Measurements from ENCODE around the gene PLXNB2.

DNA sequence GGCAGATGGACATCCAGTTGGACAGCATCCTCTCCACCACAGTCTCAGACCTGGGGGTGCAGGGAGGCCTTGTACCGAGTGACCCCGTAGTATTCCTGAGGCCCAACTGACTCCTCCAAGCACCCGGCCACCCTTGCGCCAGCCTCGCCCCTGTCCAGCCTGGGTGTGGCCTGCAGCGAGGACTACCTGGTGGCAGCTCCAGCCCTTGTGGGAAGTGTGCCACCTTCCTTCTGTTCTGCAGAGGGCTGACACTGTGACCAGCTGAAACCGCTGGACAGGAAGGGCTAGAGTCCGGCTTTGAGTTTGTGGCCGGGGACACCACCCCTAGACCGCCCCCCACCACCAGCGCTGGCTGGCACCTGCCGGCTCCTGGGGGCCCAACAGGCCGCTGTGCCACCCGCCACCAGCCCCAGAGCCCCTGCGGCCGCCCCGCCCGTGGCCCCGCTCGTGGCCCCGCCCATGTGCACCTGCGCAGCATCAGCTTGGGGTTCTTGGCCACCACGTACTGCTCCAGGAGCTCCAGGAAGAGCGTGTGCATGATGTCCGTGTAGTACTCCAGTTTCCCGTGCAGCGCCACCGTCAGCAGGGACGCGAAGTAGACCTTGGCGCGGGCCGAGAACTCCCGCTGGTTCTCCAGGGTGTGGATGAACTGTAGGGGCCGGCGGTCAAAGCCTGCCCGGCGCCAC lies 27.3 kb downstream of the PLXNB2 start:
- TF ChIP-seq CTCF (IDR thresholded peaks at IDR 0.05) (no peak), POLR2AphosphoS5 (IDR thresholded peaks at IDR 0.05; ENCODE audit: low read depth, low read length) (no peak), TCF7L2 (IDR thresholded peaks at IDR 0.05; ENCODE audit: low read depth, low read length) (no peak)

Measured in Panc1 (cell line).